Endodermal cell (in vitro differentiated cells): ENCODE data around the gene MICU2. TPM values are rescaled to one million over a fixed set of nuclear protein-coding genes. Genes with fewer than 3 reads are reported as not detected.

Experiments
- DNase-seq: peaks from one replicate; pipeline ENCODE4 v3.0.0-alpha.2; 2017
- H3K27ac ChIP-seq: 2 replicates; pipeline ENCODE4 v1.5.1; 2013; ENCODE audit warnings: mild to moderate bottlenecking, low read depth, low read length, moderate library complexity
- H3K27me3 ChIP-seq: 2 replicates; pipeline ENCODE4 v1.6.1; 2013; ENCODE audit warnings: mild to moderate bottlenecking, low read length, moderate library complexity; ENCODE audit not compliant: insufficient read depth, control insufficient read depth, poor library complexity, severe bottlenecking
- H3K36me3 ChIP-seq: 2 replicates; pipeline ENCODE4 v1.7.0; 2013; ENCODE audit warnings: mild to moderate bottlenecking, low read length, moderate library complexity; ENCODE audit not compliant: control insufficient read depth, insufficient read depth
- H3K4me1 ChIP-seq: one replicate; pipeline ENCODE4 v1.7.0; 2013; ENCODE audit warnings: low read length; ENCODE audit not compliant: control insufficient read depth, insufficient read depth
- H3K4me3 ChIP-seq: 2 replicates; pipeline ENCODE4 v1.5.1; 2013; ENCODE audit warnings: mild to moderate bottlenecking, low read length, moderate library complexity
- H3K9ac ChIP-seq: 2 replicates; pipeline ENCODE4 v1.6.1; 2013; ENCODE audit warnings: mild to moderate bottlenecking, low read length, moderate library complexity; ENCODE audit not compliant: poor library complexity, severe bottlenecking; ENCODE audit errors: extremely low read depth
- H3K9me3 ChIP-seq: 2 replicates; pipeline ENCODE4 v1.6.1; 2013; ENCODE audit warnings: mild to moderate bottlenecking, low read length, moderate library complexity; ENCODE audit not compliant: control insufficient read depth
- H3K27ac Mint-ChIP-seq: 2 replicates; pipeline ENCODE4 v1.8.0; 2020; ENCODE audit warnings: mixed read lengths
- H3K27me3 Mint-ChIP-seq: 2 replicates; pipeline ENCODE4 v1.8.0; 2021; ENCODE audit warnings: mild to moderate bottlenecking, mixed read lengths; ENCODE audit not compliant: insufficient read depth
- H3K36me3 Mint-ChIP-seq: 2 replicates; pipeline ENCODE4 v1.8.0; 2020; ENCODE audit warnings: low read depth, mixed read lengths
- H3K4me1 Mint-ChIP-seq: 2 replicates; pipeline ENCODE4 v1.8.0; 2020; ENCODE audit warnings: mixed read lengths
- H3K4me3 Mint-ChIP-seq: 2 replicates; pipeline ENCODE4 v1.8.0; 2020; ENCODE audit warnings: mild to moderate bottlenecking, moderate library complexity, mixed read lengths
- H3K9me3 Mint-ChIP-seq: 2 replicates; pipeline ENCODE4 v1.8.0; 2020; ENCODE audit warnings: mild to moderate bottlenecking, mixed read lengths
- CTCF ChIP-seq: fragments of 200-600 bp; sonication (generic); conservative IDR thresholded peaks from 2 replicates; pipeline ENCODE4 v1.5.0; 2021; ENCODE audit warnings: antibody characterized with exemption, mild to moderate bottlenecking
- WGBS, 2 experiments: methylation state at CpG; one replicate each; pipeline versions ENCODE4 v1.1.5 to v1.1.7; 2013; ENCODE audit warnings: missing lambda C conversion rate in 2 of 2, mixed read lengths in 1 of 2; ENCODE audit not compliant: insufficient coverage in 1 of 2, insufficient read length in 1 of 2; 5-methylcytosine and 5-hydroxymethylcytosine counted together
- total RNA-seq, 2 donors: library from RNA; stranded (reverse); fragmentation: NEBNext Ultra II Directional in 1 of 2; extraction: Animal tissue kit (Norgen Biotek cat#: 25700) in 1 of 2; gene quantifications; 2 replicates in 1 of 2; 3 replicates in 1 of 2; pipeline ENCODE4 v1.2.1, GENCODE V29; 2021

Gene MICU2
- total RNA-seq, 2 donors from 2014 or later, result 39.1 to 45.7 TPM

- no peak overlapping the region for H3K4me3 ChIP-seq
- no peak overlapping the region for H3K27ac Mint-ChIP-seq
Measured at GRCh38 chr13:21573920-21574712, 29.9 kb downstream of the MICU2 start.

DNA sequence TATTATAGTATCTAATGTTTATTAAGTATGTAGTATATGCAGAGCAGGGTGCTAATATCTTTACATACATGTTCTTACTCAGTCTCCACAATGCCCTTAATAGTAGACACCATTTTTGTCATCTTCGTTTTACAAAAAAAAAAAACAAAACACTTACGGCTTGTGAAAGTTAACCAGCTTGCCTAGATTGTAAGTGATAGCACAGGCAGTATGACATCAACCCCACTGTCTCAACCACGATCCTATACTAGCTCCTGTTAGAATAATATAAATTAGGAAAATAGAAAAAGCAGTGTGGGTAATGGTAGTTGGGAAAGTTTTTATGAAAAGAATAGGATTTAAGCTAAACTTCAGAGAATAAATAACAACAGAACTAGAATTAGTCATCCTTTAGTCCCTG lies 34.3 kb downstream of the MICU2 start:
- WGBS, 2 experiments, result 93% methylated on average over 3 of the region's 3 CpGs; no CpG with 5 or more reads in 1 of the 2 experiments
- no peak for DNase-seq
- no peaks in the 10 kb centered on the region for H3K27me3 Mint-ChIP-seq
- Histone ChIP-seq H3K9ac (no peak overlapping the region), H3K27ac (no peak overlapping the region), H3K4me3 (no peak overlapping the region), H3K36me3 (peaks cover 11% of the 10 kb centered on the region), H3K4me1 (no peaks in the 10 kb centered on the region), H3K9me3 (no peaks in the 10 kb centered on the region), H3K27me3 (no peaks in the 10 kb centered on the region)
- H3K4me1 Mint-ChIP-seq, result peaks cover 6% of the 10 kb centered on the region
- no peaks in the 10 kb centered on the region for H3K9me3 Mint-ChIP-seq
- H3K4me3 Mint-ChIP-seq, result no peak overlapping the region
- no peak overlapping the region for H3K27ac Mint-ChIP-seq
- no peak for TF ChIP-seq CTCF
- peaks cover 10% of the 10 kb centered on the region for H3K36me3 Mint-ChIP-seq

More at GRCh38 chr13:21573920-21574712, 29.9 kb downstream of the MICU2 start:
- no peak overlapping the region for H3K9ac ChIP-seq
- no peaks in the 10 kb centered on the region for H3K9me3 ChIP-seq
- no peaks in the 10 kb centered on the region for H3K4me1 ChIP-seq
- Mint-ChIP-seq H3K27me3 (no peaks in the 10 kb centered on the region), H3K4me1 (peaks cover 4% of the 10 kb centered on the region), H3K36me3 (no peaks in the 10 kb centered on the region), H3K4me3 (no peak overlapping the region), H3K9me3 (no peaks in the 10 kb centered on the region)
- no peak for DNase-seq
- no peak for TF ChIP-seq CTCF
- 95 to 100% methylated on average over 1 to 2 of the region's 2 CpGs for WGBS, 2 experiments
- H3K27me3 ChIP-seq, result no peaks in the 10 kb centered on the region
- no peaks in the 10 kb centered on the region for H3K36me3 ChIP-seq
- no peak overlapping the region for H3K27ac ChIP-seq

GRCh38 chr13:21568854-21569253 lies 35.1 kb downstream of the MICU2 start:
- WGBS, 2 experiments, result 95 to 96% methylated on average over 4 to 5 of the region's 5 CpGs
- Histone ChIP-seq H3K27me3 (no peaks in the 10 kb centered on the region), H3K36me3 (peaks cover 20% of the 10 kb centered on the region), H3K4me3 (no peak overlapping the region), H3K9me3 (no peaks in the 10 kb centered on the region), H3K9ac (no peak overlapping the region), H3K27ac (no peak overlapping the region), H3K4me1 (no peaks in the 10 kb centered on the region)
- no peaks in the 10 kb centered on the region for H3K27me3 Mint-ChIP-seq
- peaks cover 6% of the 10 kb centered on the region for H3K4me1 Mint-ChIP-seq
- no peak overlapping the region for H3K27ac Mint-ChIP-seq
- H3K36me3 Mint-ChIP-seq, result peaks cover 18% of the 10 kb centered on the region
- H3K4me3 Mint-ChIP-seq, result no peak overlapping the region
- H3K9me3 Mint-ChIP-seq, result no peaks in the 10 kb centered on the region
- TF ChIP-seq CTCF, result no peak
- no peak for DNase-seq
